GM23248 (cell line): ENCODE results near the gene MARK3. TPM values are rescaled to one million over a fixed set of nuclear protein-coding genes. Genes with fewer than 3 reads are reported as not detected.

Source experiments
- DNase-seq: peaks from one replicate; pipeline ENCODE4 v3.0.0-alpha.2; 2015
- H2AFZ ChIP-seq: fragments of 200-600 bp; sonication (generic); 2 replicates; pipeline ENCODE4 v1.6.1; 2016; ENCODE audit warnings: antibody characterized with exemption
- H3F3A ChIP-seq: fragments of 200-600 bp; sonication (generic); 2 replicates; pipeline ENCODE4 v1.6.1; 2016; ENCODE audit warnings: mild to moderate bottlenecking, antibody characterized with exemption, mixed run types; ENCODE audit not compliant: insufficient read depth
- H3K27ac ChIP-seq: fragments of 200-600 bp; sonication (generic); 2 replicates; pipeline ENCODE4 v1.5.1; 2016; ENCODE audit warnings: mild to moderate bottlenecking
- H3K27me3 ChIP-seq: fragments of 200-600 bp; sonication (generic); replicated peaks from 2 replicates; pipeline ENCODE4 v1.6.1; 2016; ENCODE audit warnings: mild to moderate bottlenecking; ENCODE audit not compliant: insufficient read depth
- H3K36me3 ChIP-seq: fragments of 200-600 bp; sonication (generic); 2 replicates; pipeline ENCODE4 v1.6.1; 2016; ENCODE audit warnings: low read depth, mild to moderate bottlenecking
- H3K4me1 ChIP-seq: fragments of 200-600 bp; sonication (generic); 2 replicates; pipeline ENCODE4 v1.6.1; 2016; ENCODE audit warnings: mild to moderate bottlenecking; ENCODE audit not compliant: insufficient read depth
- H3K4me2 ChIP-seq: fragments of 200-600 bp; sonication (generic); one replicate; pipeline ENCODE4 v1.6.1; 2016; ENCODE audit warnings: mild to moderate bottlenecking; ENCODE audit not compliant: unreplicated experiment
- H3K4me3 ChIP-seq: fragments of 200-600 bp; sonication (generic); 2 replicates; pipeline ENCODE4 v1.5.1; 2016; ENCODE audit warnings: mild to moderate bottlenecking
- H3K79me2 ChIP-seq: fragments of 200-600 bp; sonication (generic); 2 replicates; pipeline ENCODE4 v1.6.1; 2016; ENCODE audit warnings: mild to moderate bottlenecking; ENCODE audit not compliant: insufficient read depth
- H3K9ac ChIP-seq: fragments of 200-600 bp; sonication (generic); 2 replicates; pipeline ENCODE4 v1.6.1; 2016; ENCODE audit warnings: mild to moderate bottlenecking
- H3K9me2 ChIP-seq: fragments of 200-600 bp; sonication (generic); 2 replicates; pipeline ENCODE4 v1.6.1; 2016; ENCODE audit warnings: mixed run types, mild to moderate bottlenecking, moderate library complexity; ENCODE audit not compliant: insufficient read depth
- H3K9me3 ChIP-seq: fragments of 200-600 bp; sonication (generic); one replicate; pipeline ENCODE4 v1.6.1; 2017; ENCODE audit warnings: low read depth
- H4K20me1 ChIP-seq: fragments of 200-600 bp; sonication (generic); 2 replicates; pipeline ENCODE4 v1.6.0; 2016; ENCODE audit not compliant: insufficient read depth
- EZH2 ChIP-seq: fragments of 200-600 bp; sonication (generic); IDR thresholded peaks from 2 replicates; pipeline ENCODE4 v1.6.1; 2018; ENCODE audit warnings: antibody characterized with exemption, mild to moderate bottlenecking; ENCODE audit not compliant: insufficient read depth, poor library complexity, severe bottlenecking
- EZH2phosphoT487 ChIP-seq: fragments of 200-600 bp; sonication (generic); IDR thresholded peaks from 2 replicates; pipeline ENCODE4 v1.6.1; 2018; ENCODE audit warnings: antibody characterized with exemption, moderate library complexity, mild to moderate bottlenecking, low read depth; ENCODE audit not compliant: insufficient read depth
- WGBS, 2 experiments: methylation state at CpG; one replicate each; pipeline ENCODE4 v1.1.6; 2015 to 2017; ENCODE audit warnings: low lambda C conversion rate in 2 of 2, low coverage in 1 of 2; ENCODE audit errors: missing lambda C conversion rate in 2 of 2; 5-methylcytosine and 5-hydroxymethylcytosine counted together
- in situ Hi-C: fragments of 300-500 bp; cut with MboI; formaldehyde crosslinking; loops from 2 replicates; pipeline ENCODE4 v1.15.0; 2020
- polyA plus RNA-seq: library from polyadenylated mRNA; unstranded; fragments of >200 nt; fragmentation: Nextera tagmentation; extraction: Ambion mirVana; gene quantifications from 2 replicates; pipeline ENCODE4 v1.2.1, GENCODE V29; 2016
- small RNA-seq: library from RNA; depleted of rRNA; stranded (forward); fragments of <200 nt; gene quantifications from one replicate; pipeline ENCODE3, GENCODE V24; 2014; ENCODE audit warnings: low read depth, low replicate concordance
- total RNA-seq: library from RNA; depleted of rRNA; stranded (reverse); fragments of >200 nt; shearing (Covaris generic); gene quantifications from 2 replicates; pipeline ENCODE4 v1.2.3, GENCODE V29; 2014; rRNA removed

MARK3 gene
- total and polyA plus RNA-seq, 2 experiments from 2014 or later = 32.9 to 80.6 TPM

- no peaks in the 10 kb centered on the region for H3K9me2 ChIP-seq
- H3K36me3 ChIP-seq = no peaks in the 10 kb centered on the region
- peak overlapping the region; percentile 9 for H3K4me3 ChIP-seq
- H2AFZ ChIP-seq = peak overlapping the region; percentile 65
- peak overlapping the region; percentile 50 for H3K4me2 ChIP-seq
- no peaks in the 10 kb centered on the region for H3K27me3 ChIP-seq
- in situ Hi-C loops = no loop called here
- WGBS, 2 experiments = 9 to 15% methylated on average over 18 of the region's 18 CpGs
- H3K79me2 ChIP-seq = peaks cover 28% of the 10 kb centered on the region
- peaks cover 26% of the 10 kb centered on the region for H3F3A ChIP-seq
- H3K9ac ChIP-seq = peak overlapping the region; percentile 74
- TF ChIP-seq EZH2phosphoT487 (no peak), EZH2 (no peak)
- H4K20me1 ChIP-seq = no peaks in the 10 kb centered on the region
- peak; percentile 86 for DNase-seq
- peak overlapping the region; percentile 90 for H3K27ac ChIP-seq
- peaks cover 29% of the 10 kb centered on the region for H3K4me1 ChIP-seq
- H3K9me3 ChIP-seq = no peaks in the 10 kb centered on the region
These were observed 167.0 kb downstream of the MARK3 start for GRCh38 chr14:103552011-103552845.

- H3K9me3 ChIP-seq = no peaks in the 10 kb centered on the region
- no peaks in the 10 kb centered on the region for H3K9me2 ChIP-seq
- H4K20me1 ChIP-seq = no peaks in the 10 kb centered on the region
- H3K36me3 ChIP-seq = no peaks in the 10 kb centered on the region
- 87 to 88% methylated on average over 11 of the region's 11 CpGs for WGBS, 2 experiments
- H3K4me1 ChIP-seq = peaks cover 34% of the 10 kb centered on the region
- no peak for TF ChIP-seq EZH2phosphoT487
- no peak for TF ChIP-seq EZH2
- in situ Hi-C loops = no loop called here
- H3K27ac ChIP-seq = peak overlapping the region; percentile 90
- H3K4me3 ChIP-seq = no peak overlapping the region
- H3K27me3 ChIP-seq = no peaks in the 10 kb centered on the region
- H3K79me2 ChIP-seq = peaks cover 34% of the 10 kb centered on the region
- H2AFZ ChIP-seq = 0 out of 2 replicates have a peak overlapping the region, but pooled peaks have one; percentile 65
- no peak for DNase-seq
- peak overlapping the region; percentile 74; the same call in 1 of the 2 replicates for H3K9ac ChIP-seq
- peaks cover 32% of the 10 kb centered on the region for H3F3A ChIP-seq
- no peak overlapping the region for H3K4me2 ChIP-seq
These were observed 167.6 kb downstream of the MARK3 start for GRCh38 chr14:103552846-103553210.

Small RNAs within 50 kb of the gene (small RNA-seq; reads per million reads assigned to genes)
- not detected for gene RNU7-160P
- gene SNORA28 = 5.9 reads per million, percentile 81 among the genes with 10 or more reads in this experiment

Other genes starting within 250 kb of the MARK3 start
- gene EIF5, start 51.2 kb upstream of the MARK3 start, total RNA-seq = 133 and 156 TPM in 2 replicates
- gene EIF5, start 51.2 kb upstream of the MARK3 start, polyA plus RNA-seq = 502 and 518 TPM in 2 replicates
- 18.5 and 27.2 TPM in 2 replicates for gene CKB, start 137.4 kb downstream of the MARK3 start, total RNA-seq
- gene CKB, start 137.4 kb downstream of the MARK3 start, polyA plus RNA-seq = 28.0 and 32.2 TPM in 2 replicates
- 13.2 and 15.0 TPM in 2 replicates for gene TRMT61A, start 143.8 kb downstream of the MARK3 start, total RNA-seq
- 12.7 and 13.3 TPM in 2 replicates for gene TRMT61A, start 143.8 kb downstream of the MARK3 start, polyA plus RNA-seq
- gene BAG5, start 177.2 kb downstream of the MARK3 start, total RNA-seq = 23.9 and 25.8 TPM in 2 replicates
- 28.6 and 29.1 TPM in 2 replicates for gene BAG5, start 177.2 kb downstream of the MARK3 start, polyA plus RNA-seq
- gene COA8, start 177.5 kb downstream of the MARK3 start, total RNA-seq = 28.9 and 45.8 TPM in 2 replicates
- gene COA8, start 177.5 kb downstream of the MARK3 start, polyA plus RNA-seq = 96.3 and 108 TPM in 2 replicates
- gene KLC1, start 243.8 kb downstream of the MARK3 start, total RNA-seq = 339 and 410 TPM in 2 replicates
- gene KLC1, start 243.8 kb downstream of the MARK3 start, polyA plus RNA-seq = 177 and 184 TPM in 2 replicates